HFFc6 (cell line): ENCODE data around the gene TECPR2. TPM values are rescaled to one million over a fixed set of nuclear protein-coding genes. Genes with fewer than 3 reads are reported as not detected.

Experiments
- DNase-seq: peaks from one replicate; pipeline ENCODE4 v3.0.0-alpha.2; 2018
- H3K27ac Mint-ChIP-seq: 2 replicates; pipeline ENCODE4 v1.8.0; 2020; ENCODE audit warnings: mild to moderate bottlenecking, mixed read lengths
- H3K27me3 Mint-ChIP-seq: 2 replicates; pipeline ENCODE4 v1.8.0; 2021; ENCODE audit warnings: mild to moderate bottlenecking, moderate library complexity, mixed read lengths; ENCODE audit not compliant: insufficient read depth
- H3K36me3 Mint-ChIP-seq: 2 replicates; pipeline ENCODE4 v1.8.0; 2021; ENCODE audit warnings: low read depth, mixed read lengths
- H3K4me1 Mint-ChIP-seq: 2 replicates; pipeline ENCODE4 v1.8.0; 2020; ENCODE audit warnings: low read depth, mixed read lengths
- H3K4me3 Mint-ChIP-seq: 2 replicates; pipeline ENCODE4 v1.8.0; 2020; ENCODE audit warnings: mild to moderate bottlenecking, moderate library complexity, mixed read lengths
- H3K9me3 Mint-ChIP-seq: 2 replicates; pipeline ENCODE4 v1.8.0; 2020; ENCODE audit warnings: mild to moderate bottlenecking, mixed read lengths
- total RNA-seq, 6 experiments: library from RNA; stranded (reverse); fragmentation: NEBNext Ultra II Directional; extraction: Animal tissue kit (Norgen Biotek cat#: 25700); gene quantifications; 2 replicates in 1 of 6; 3 replicates in 5 of 6; pipeline ENCODE4 v1.2.3, GENCODE V29; 2021
- TF ChIP-seq, protein P1 (sequence below): fragments of 200-600 bp; sonication (generic); IDR thresholded peaks from 2 replicates; pipeline ENCODE4 v1.5.0; 2021; ENCODE audit warnings: antibody characterized with exemption, mild to moderate bottlenecking

TECPR2 gene
- total RNA-seq, 6 experiments from 2014 or later: 22.0 to 29.6 (median 26.4) TPM

DNA sequence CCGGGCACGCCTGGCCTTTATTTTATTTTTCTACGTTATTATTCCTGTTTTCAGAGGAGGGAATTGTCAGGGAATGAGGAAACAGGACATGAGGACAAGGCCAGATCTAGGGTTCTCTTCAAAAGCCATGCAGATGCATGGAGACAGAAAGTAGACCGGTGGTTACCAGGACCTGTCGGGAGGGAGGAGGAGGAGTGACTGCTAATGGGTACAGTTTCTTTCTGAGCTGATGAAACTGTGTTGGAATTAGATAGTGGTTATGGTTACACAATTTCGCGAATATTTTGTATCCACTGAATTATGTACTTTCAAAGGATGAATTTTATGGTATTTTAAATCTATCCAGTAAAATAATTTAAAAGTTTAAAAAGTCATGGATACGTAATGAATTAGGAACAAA, 31.9 kb upstream of the TECPR2 start:
- Mint-ChIP-seq H3K4me1 (peaks cover 5% of the 10 kb centered on the region; the same call in 1 of the 2 replicates), H3K4me3 (no peak overlapping the region), H3K9me3 (no peaks in the 10 kb centered on the region), H3K27me3 (no peaks in the 10 kb centered on the region; the same call in 1 of the 2 replicates), H3K27ac (no peak overlapping the region), H3K36me3 (peaks cover 8% of the 10 kb centered on the region)
- no peak for DNase-seq
- TF ChIP-seq, protein P1, sequence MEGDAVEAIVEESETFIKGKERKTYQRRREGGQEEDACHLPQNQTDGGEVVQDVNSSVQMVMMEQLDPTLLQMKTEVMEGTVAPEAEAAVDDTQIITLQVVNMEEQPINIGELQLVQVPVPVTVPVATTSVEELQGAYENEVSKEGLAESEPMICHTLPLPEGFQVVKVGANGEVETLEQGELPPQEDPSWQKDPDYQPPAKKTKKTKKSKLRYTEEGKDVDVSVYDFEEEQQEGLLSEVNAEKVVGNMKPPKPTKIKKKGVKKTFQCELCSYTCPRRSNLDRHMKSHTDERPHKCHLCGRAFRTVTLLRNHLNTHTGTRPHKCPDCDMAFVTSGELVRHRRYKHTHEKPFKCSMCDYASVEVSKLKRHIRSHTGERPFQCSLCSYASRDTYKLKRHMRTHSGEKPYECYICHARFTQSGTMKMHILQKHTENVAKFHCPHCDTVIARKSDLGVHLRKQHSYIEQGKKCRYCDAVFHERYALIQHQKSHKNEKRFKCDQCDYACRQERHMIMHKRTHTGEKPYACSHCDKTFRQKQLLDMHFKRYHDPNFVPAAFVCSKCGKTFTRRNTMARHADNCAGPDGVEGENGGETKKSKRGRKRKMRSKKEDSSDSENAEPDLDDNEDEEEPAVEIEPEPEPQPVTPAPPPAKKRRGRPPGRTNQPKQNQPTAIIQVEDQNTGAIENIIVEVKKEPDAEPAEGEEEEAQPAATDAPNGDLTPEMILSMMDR: no peak

DNA sequence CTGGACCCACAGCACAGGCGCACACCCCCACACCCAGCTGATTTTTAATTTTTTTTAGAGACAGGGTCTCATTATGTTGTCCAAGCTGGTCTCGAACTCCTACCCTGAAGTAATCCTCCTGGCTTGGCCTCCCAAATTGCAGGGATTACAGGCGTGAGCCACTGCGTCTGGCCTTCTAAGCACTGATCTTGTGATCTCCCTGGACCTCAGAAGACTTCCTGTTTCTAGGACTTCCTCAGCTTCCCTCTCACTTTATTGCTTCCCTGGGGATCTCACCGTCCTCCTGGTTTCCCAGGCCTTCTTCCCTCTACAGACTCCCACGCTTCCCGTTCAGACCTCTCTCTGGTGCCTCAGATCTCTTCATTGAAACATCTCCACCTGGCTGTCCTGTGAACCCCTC, 29.4 kb upstream of the TECPR2 start:
- H3K9me3 Mint-ChIP-seq: no peaks in the 10 kb centered on the region
- no peak overlapping the region for H3K4me3 Mint-ChIP-seq
- no peak overlapping the region for H3K27ac Mint-ChIP-seq
- TF ChIP-seq, protein P1: no peak
- DNase-seq: no peak
- H3K27me3 Mint-ChIP-seq: no peaks in the 10 kb centered on the region; the same call in 1 of the 2 replicates
- peaks cover 7% of the 10 kb centered on the region; the same call in 1 of the 2 replicates for H3K4me1 Mint-ChIP-seq
- H3K36me3 Mint-ChIP-seq: peaks cover 8% of the 10 kb centered on the region

DNA sequence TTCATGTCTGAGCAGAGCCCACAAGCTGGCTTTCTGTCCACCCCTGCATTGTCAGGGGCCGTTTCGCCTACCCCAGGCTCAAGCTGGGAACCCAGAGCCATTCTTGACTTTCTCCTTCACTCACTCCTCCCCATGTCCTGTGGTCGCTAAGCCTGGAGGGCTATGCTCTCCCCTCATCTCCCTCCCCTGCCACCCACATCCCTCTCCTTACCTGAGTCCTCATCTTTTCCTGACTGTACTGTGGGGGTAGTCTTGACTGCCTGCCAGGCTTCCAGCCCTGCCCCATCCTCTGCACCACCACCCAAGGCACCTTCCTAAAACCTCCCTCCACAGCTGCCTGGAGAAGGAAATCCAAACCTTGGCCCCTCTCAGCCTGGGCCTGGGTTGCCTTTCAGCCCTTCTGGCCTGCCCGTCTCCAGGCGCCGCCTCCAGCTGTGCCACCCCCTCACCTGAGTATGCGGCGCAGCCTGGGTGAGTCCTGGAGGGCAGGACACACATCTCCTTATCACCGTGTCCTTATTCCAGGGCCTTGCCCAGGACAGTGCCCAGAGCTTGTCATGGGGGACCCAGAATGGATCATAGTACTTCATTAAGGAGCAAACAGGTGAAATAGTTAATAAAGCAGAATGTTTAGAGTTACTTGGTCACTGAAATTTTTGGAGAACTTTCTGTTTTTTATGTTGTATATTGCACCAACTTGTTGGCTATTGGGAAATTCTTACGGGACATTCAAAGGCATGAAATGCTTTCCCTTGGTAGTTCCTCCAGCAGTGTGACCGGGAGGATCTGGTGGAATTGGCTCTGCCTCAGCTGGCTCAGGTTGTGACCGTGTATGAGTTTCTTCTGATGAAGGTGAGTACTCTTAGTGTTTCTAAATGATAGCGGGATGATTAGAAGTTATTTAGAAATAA, 28.7 kb upstream of the TECPR2 start:
- no peaks in the 10 kb centered on the region for H3K9me3 Mint-ChIP-seq
- DNase-seq: no peak
- no peak overlapping the region for H3K4me3 Mint-ChIP-seq
- TF ChIP-seq, protein P1: no peak
- no peaks in the 10 kb centered on the region; the same call in 1 of the 2 replicates for H3K27me3 Mint-ChIP-seq
- peaks cover 13% of the 10 kb centered on the region for H3K36me3 Mint-ChIP-seq
- H3K27ac Mint-ChIP-seq: no peak overlapping the region
- H3K4me1 Mint-ChIP-seq: peaks cover 7% of the 10 kb centered on the region; the same call in 1 of the 2 replicates

DNA sequence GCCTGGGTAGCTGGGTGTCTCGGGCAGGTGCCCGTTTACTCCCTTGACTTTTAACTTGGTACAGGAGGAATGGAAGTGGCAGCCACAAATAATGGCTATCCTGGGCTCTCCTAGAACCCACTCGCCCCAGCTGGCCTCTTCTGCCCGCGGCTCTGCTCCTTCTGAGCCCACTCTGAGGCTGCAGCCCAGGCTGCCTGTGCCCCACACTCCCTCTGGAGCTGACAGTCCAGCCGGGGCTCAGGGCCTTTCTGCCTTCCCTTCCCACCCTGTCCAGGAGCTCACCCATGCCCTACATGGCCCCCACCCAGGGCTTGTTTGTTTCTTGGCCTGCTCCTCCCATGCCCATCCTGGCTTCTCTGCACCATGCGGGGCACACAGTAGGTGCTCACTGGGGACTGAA, 27.6 kb upstream of the TECPR2 start:
- H3K9me3 Mint-ChIP-seq: no peaks in the 10 kb centered on the region
- peaks cover 13% of the 10 kb centered on the region for H3K36me3 Mint-ChIP-seq
- TF ChIP-seq, protein P1: no peak
- no peak for DNase-seq
- peaks cover 7% of the 10 kb centered on the region; the same call in 1 of the 2 replicates for H3K4me1 Mint-ChIP-seq
- no peaks in the 10 kb centered on the region; the same call in 1 of the 2 replicates for H3K27me3 Mint-ChIP-seq
- H3K4me3 Mint-ChIP-seq: no peak overlapping the region
- H3K27ac Mint-ChIP-seq: no peak overlapping the region

DNA sequence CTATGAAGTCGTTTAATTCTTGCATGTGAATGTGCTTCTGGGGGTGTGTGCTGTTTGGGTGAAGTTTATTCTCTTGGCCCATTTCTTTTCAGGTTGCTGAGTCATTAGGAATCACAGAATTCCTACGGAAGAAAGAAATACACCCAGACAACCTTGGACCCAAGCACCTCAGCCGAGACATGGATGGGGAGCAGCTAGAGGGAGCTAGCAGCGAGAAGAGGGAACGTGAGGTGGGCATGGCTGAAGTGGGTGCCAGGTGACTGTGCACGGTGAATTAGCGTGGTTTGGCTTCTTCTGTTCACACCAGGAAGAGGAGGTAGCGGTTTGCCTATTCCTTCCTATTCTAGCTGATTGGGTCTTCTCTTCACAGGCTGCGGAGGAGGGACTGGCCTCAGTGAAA, 24.0 kb upstream of the TECPR2 start:
- no peak for DNase-seq
- Mint-ChIP-seq H3K9me3 (no peaks in the 10 kb centered on the region), H3K4me3 (no peak overlapping the region), H3K36me3 (peaks cover 25% of the 10 kb centered on the region), H3K27me3 (no peaks in the 10 kb centered on the region), H3K27ac (no peak overlapping the region), H3K4me1 (peaks cover 7% of the 10 kb centered on the region; the same call in 1 of the 2 replicates)
- TF ChIP-seq, protein P1: no peak
